ENCODE data around the gene TOMM40.
"Not testable (repeated sequence)": the region's sequence is repeated elsewhere in the genome, so short reads cannot be mapped to it uniquely, and the experiment has no call there.

TOMM40 gene

DNA sequence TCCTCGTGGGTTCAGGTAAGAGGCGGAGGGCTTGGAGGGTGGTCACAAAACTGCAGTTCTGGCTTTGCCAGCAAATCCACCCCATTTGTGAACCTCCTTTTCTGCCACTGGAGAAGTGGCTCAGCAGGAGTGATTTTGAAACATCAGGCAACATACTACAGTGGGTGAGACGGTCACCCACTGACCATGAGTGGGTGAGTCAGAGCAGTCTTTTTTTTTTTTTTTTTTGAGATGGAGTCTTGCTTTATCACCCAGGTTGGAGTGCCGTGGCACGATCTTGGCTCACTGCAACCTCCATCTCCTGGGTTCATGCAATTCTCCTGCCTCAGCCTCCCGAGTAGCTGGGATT, 3.0 kb downstream of the TOMM40 start:
- in situ Hi-C loops (cut with MboI; ENCODE audit: low sequenced_read_pairs), result no loop called here

- in situ Hi-C loops (cut with MboI; ENCODE audit: low sequenced_read_pairs), result no loop called here
Measured at GRCh38 chr19:44894946-44895345, 3.9 kb downstream of the TOMM40 start.

- in situ Hi-C loops (cut with MboI; ENCODE audit: low sequenced_read_pairs), result no loop called here
Measured at GRCh38 chr19:44897835-44898234, 6.8 kb downstream of the TOMM40 start.

- in situ Hi-C loops (cut with MboI; ENCODE audit: low sequenced_read_pairs), result no loop called here
Measured at GRCh38 chr19:44900328-44901244, 9.5 kb downstream of the TOMM40 start.

- in situ Hi-C loops (cut with MboI; ENCODE audit: low sequenced_read_pairs), result no loop called here
Measured at GRCh38 chr19:44903216-44903601, 12.2 kb downstream of the TOMM40 start.

- in situ Hi-C loops (cut with MboI; ENCODE audit: low sequenced_read_pairs), result no loop called here
Measured at GRCh38 chr19:44903602-44904425, 12.8 kb downstream of the TOMM40 start.

- in situ Hi-C loops (cut with MboI; ENCODE audit: low sequenced_read_pairs), result no loop called here
Measured at GRCh38 chr19:44904426-44904994, 13.5 kb downstream of the TOMM40 start.

- in situ Hi-C loops (cut with MboI; ENCODE audit: low sequenced_read_pairs), result no loop called here
Measured at GRCh38 chr19:44905437-44906160, 14.5 kb downstream of the TOMM40 start, which contains the start of gene APOE. TSS of gene APOE (plus strand) at chr19:44905796. CDS start at chr19:44906625, 829 bp downstream.

DNA sequence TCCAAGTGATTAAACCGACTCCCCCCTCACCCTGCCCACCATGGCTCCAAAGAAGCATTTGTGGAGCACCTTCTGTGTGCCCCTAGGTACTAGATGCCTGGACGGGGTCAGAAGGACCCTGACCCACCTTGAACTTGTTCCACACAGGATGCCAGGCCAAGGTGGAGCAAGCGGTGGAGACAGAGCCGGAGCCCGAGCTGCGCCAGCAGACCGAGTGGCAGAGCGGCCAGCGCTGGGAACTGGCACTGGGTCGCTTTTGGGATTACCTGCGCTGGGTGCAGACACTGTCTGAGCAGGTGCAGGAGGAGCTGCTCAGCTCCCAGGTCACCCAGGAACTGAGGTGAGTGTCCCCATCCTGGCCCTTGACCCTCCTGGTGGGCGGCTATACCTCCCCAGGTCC, 16.6 kb downstream of the TOMM40 start:
- in situ Hi-C loops (cut with MboI; ENCODE audit: low sequenced_read_pairs), result no loop called here

DNA sequence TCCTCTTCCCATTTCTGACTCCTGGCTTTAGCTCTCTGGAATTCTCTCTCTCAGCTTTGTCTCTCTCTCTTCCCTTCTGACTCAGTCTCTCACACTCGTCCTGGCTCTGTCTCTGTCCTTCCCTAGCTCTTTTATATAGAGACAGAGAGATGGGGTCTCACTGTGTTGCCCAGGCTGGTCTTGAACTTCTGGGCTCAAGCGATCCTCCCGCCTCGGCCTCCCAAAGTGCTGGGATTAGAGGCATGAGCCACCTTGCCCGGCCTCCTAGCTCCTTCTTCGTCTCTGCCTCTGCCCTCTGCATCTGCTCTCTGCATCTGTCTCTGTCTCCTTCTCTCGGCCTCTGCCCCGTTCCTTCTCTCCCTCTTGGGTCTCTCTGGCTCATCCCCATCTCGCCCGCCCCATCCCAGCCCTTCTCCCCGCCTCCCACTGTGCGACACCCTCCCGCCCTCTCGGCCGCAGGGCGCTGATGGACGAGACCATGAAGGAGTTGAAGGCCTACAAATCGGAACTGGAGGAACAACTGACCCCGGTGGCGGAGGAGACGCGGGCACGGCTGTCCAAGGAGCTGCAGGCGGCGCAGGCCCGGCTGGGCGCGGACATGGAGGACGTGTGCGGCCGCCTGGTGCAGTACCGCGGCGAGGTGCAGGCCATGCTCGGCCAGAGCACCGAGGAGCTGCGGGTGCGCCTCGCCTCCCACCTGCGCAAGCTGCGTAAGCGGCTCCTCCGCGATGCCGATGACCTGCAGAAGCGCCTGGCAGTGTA, 17.2 kb downstream of the TOMM40 start:
- in situ Hi-C loops (cut with MboI; ENCODE audit: low sequenced_read_pairs), result no loop called here

GRCh38 chr19:44908836-44909261, 17.8 kb downstream of the TOMM40 start:
- in situ Hi-C loops (cut with MboI; ENCODE audit: low sequenced_read_pairs), result no loop called here

DNA sequence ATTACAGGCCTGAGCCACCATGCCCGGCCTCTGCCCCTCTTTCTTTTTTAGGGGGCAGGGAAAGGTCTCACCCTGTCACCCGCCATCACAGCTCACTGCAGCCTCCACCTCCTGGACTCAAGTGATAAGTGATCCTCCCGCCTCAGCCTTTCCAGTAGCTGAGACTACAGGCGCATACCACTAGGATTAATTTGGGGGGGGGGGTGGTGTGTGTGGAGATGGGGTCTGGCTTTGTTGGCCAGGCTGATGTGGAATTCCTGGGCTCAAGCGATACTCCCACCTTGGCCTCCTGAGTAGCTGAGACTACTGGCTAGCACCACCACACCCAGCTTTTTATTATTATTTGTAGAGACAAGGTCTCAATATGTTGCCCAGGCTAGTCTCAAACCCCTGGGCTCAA, 18.7 kb downstream of the TOMM40 start:
- in situ Hi-C loops (cut with MboI; ENCODE audit: low sequenced_read_pairs), result no loop called here

- in situ Hi-C loops (cut with MboI; ENCODE audit: low sequenced_read_pairs), result not testable (repeated sequence)
Measured at GRCh38 chr19:44911896-44912295, 20.8 kb downstream of the TOMM40 start.

DNA sequence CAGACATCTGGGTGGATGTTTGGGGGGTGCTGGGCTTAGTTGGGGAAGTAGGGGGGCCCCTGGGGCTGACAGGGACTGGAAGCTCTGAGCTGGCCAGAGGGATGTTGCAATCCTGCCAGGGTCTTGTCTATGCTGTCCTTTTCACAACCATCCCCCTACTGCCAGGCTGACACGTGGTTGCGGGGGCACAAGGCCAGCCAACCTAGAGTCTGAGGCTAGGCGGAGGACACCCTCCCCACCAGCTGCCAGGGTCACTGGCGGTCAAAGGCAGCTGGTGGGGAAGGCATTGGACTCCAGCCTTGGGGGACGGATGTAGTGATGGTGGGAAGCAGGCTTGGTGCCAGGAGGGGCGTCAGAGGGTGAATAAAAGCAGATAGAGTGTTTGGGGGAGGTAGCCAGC, 21.8 kb downstream of the TOMM40 start:
- in situ Hi-C loops (cut with MboI; ENCODE audit: low sequenced_read_pairs), result no loop called here

DNA sequence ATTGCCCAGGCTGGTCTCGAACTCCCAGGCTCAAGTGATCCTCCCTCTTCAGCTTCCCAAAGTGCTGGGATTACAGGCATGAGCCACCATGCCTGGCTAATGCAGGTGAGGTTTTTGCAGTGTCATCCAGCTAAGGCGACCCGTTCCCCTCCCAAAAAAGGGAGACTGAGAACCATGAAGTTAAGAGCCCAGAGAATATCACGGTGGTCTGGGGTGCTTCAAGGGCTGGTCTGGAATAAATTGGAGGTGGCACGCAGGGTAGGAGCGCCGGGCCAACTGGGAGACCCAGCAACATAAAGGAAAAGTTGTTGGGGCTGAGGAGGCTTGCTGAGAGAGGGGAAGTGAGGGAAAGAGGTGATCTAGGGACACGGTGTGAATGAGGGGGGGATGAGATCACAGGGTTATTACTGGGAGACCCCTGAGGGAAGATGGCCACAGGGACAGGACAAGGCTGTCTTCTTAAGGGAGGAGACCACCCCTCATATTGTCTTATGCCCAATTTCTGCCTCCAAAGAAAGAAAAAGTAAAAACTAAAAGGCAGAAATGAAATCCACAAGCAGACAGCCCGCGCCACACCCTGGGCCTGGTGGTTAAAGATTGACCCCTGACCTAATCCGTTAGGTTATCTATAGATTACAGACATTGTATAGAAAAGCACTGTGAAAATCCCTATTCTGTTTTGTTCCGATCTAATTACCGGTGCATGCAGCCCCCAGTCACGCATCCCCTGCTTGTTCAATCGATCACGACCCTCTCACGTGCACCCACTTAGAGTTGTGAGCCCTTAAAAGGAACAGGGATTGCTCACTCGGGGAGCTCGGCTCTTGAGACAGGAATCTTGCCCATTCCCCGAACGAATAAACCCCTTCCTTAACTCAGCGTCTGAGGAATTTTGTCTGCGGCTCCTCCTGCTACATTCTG, 22.7 kb downstream of the TOMM40 start:
- in situ Hi-C loops (cut with MboI; ENCODE audit: low sequenced_read_pairs), result not testable (repeated sequence)

DNA sequence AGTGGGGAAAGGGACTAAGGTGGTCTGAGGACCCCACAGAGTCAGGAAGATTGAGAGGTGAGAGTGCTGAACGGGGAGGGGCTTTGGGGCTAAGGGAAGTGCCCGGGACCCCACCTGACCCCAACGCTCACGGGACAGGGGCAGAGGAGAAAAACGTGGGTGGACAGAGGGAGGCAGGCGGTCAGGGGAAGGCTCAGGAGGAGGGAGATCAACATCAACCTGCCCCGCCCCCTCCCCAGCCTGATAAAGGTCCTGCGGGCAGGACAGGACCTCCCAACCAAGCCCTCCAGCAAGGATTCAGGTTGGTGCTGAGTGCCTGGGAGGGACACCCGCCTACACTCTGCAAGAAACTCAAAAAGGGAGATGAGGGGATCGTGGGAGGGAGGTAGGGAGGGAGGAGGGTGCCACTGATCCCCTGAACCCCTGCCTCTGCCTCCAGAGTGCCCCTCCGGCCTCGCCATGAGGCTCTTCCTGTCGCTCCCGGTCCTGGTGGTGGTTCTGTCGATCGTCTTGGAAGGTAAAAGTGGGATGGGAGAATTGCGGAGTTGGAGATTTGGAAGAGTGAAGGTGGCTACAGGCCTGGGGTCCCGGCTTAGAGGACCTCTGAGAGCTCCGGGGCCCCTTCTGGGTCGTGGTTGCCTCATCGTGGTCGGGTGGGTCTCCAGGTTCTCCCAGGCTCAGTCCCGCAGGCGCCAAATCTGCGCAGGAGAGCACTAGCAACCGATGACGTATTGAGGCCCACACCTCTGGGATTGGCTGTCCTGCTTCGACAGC, 23.6 kb downstream of the TOMM40 start, which contains the start of gene APOC1:
Gene APOC1, plus strand, starts transcription at position 176 of the 774 bp plus-strand sequence. Its CDS starts 284 bp downstream, at position 460.
- in situ Hi-C loops (cut with MboI; ENCODE audit: low sequenced_read_pairs), result not testable (repeated sequence)

- in situ Hi-C loops (cut with MboI; ENCODE audit: low sequenced_read_pairs), result no loop called here
Measured at GRCh38 chr19:44924243-44924725, 33.2 kb downstream of the TOMM40 start.

Measured in HL-60/S4 treated with phorbol 12-myristate 13-acetate at 8.2 ng/mL for 4 days and 3 days (cell line).